A673 (cell line): ENCODE results near the gene FARP1.

Experiments used
- CTCF ChIP-seq: fragments of 300-800, 200-600 bp; sonication (generic); conservative IDR thresholded peaks from 2 replicates; pipeline ENCODE4 v1.5.1; 2017; ENCODE audit warnings: low read depth, mild to moderate bottlenecking, antibody characterized with exemption, low read length, moderate library complexity, mixed read lengths
- EZH2 ChIP-seq: fragments of 200-600 bp; sonication (generic); IDR thresholded peaks from 2 replicates; pipeline ENCODE4 v1.6.1; 2017; ENCODE audit warnings: borderline replicate concordance, low read depth, mild to moderate bottlenecking, mixed read lengths, antibody characterized with exemption, low read length; ENCODE audit not compliant: poor library complexity, severe bottlenecking

- TF ChIP-seq CTCF (no peak), EZH2 (no peak)
These were observed 341.7 kb downstream of the FARP1 start for GRCh38 chr13:98484289-98485219.
